GM12878 (cell line): ENCODE results near the gene GREM1. TPM values are rescaled to one million over a fixed set of nuclear protein-coding genes. Genes with fewer than 3 reads are reported as not detected.

Experiments used
- ATAC-seq: fragments of 200-7000 bp; cut with Tn5 transposase; 3 replicates; pipeline ENCODE4 v1.9.1; 2020; ENCODE audit warnings: mild to moderate bottlenecking, moderate library complexity
- BruUV-seq: library from RNA; stranded (reverse); fragments of 400-500 nt; replicated peaks from 2 replicates; lab custom pipeline; 2021; lab: Mats Ljungman, UMichigan
- CTCF ChIA-PET: fragments of 300-600 bp; sonication (Branson Sonifier 250); formaldehyde crosslinking; extraction: SDS; loops from one replicate; lab custom pipeline; 2021; ENCODE audit warnings: inconsistent platforms; lab: Yijun Ruan, JAX
- POLR2A ChIA-PET: fragments of 350-600 bp; formaldehyde crosslinking; extraction: SDS; loops from one replicate; lab custom pipeline; 2021; ENCODE audit warnings: inconsistent platforms; lab: Charles Lee
- RAD21 ChIA-PET: fragments of 300-600 bp; sonication (Branson Sonifier 250); formaldehyde crosslinking; loops from one replicate; lab custom pipeline; 2023; ENCODE audit warnings: antibody characterized with exemption; ENCODE audit not compliant: unreplicated experiment; lab: Charles Lee
- SMC1A ChIA-PET: fragments of 300-600 bp; sonication (Branson Sonifier 250); formaldehyde crosslinking; loops from one replicate; lab custom pipeline; 2023; ENCODE audit not compliant: unreplicated experiment, uncharacterized antibody; lab: Charles Lee
- DNase-seq: peaks from one replicate; pipeline ENCODE4 v3.0.0-alpha.2; 2011; ENCODE audit warnings: low read depth, low spot score
- FAIRE-seq: peaks from 3 replicates; lab custom pipeline; 2011; peaks lifted over from hg19 to GRCh38; lab: Jason Lieb, UNC
- H2AFZ ChIP-seq: 2 replicates; pipeline ENCODE4 v1.6.0; 2011; ENCODE audit warnings: low read depth, low read length, control low read depth; ENCODE audit not compliant: control insufficient read depth
- H3K27ac ChIP-seq: 2 replicates; pipeline ENCODE4 v1.5.1; 2011; ENCODE audit warnings: control low read depth; ENCODE audit not compliant: control insufficient read depth, insufficient read depth
- H3K27me3 ChIP-seq, 2 experiments: replicated peaks in 1 of 2; 2 replicates each; pipeline versions ENCODE4 v1.6.0 to v1.6.1; 2011; ENCODE audit warnings: low read length in 1 of 2; ENCODE audit not compliant: control insufficient read depth in 2 of 2, insufficient read depth in 2 of 2
- H3K36me3 ChIP-seq, 2 experiments: 2 replicates each; pipeline ENCODE4 v1.5.1; 2011; ENCODE audit warnings: low read length in 1 of 2; ENCODE audit not compliant: control insufficient read depth in 2 of 2, insufficient read depth in 2 of 2
- H3K4me1 ChIP-seq: 2 replicates; pipeline ENCODE4 v1.6.1; 2011; ENCODE audit warnings: mild to moderate bottlenecking, low read length, moderate library complexity, mixed read lengths; ENCODE audit not compliant: control insufficient read depth, insufficient read depth
- H3K4me2 ChIP-seq: 2 replicates; pipeline ENCODE4 v1.6.0; 2011; ENCODE audit warnings: control low read depth; ENCODE audit not compliant: control insufficient read depth, insufficient read depth
- H3K4me3 ChIP-seq: fragments of 200-600 bp; sonication (generic); 2 replicates; pipeline ENCODE4 v1.5.1; 2016
- H3K79me2 ChIP-seq: 2 replicates; pipeline ENCODE4 v1.6.0; 2011; ENCODE audit warnings: low read length; ENCODE audit not compliant: control insufficient read depth, insufficient read depth
- H3K9ac ChIP-seq: 2 replicates; pipeline ENCODE4 v1.8.0; 2011; ENCODE audit warnings: low read length, control low read depth, mixed read lengths; ENCODE audit not compliant: control insufficient read depth, insufficient read depth
- H3K9me3 ChIP-seq: replicated peaks from 3 replicates; pipeline ENCODE4 v1.5.1; 2011; ENCODE audit warnings: mild to moderate bottlenecking, low read length; ENCODE audit not compliant: control insufficient read depth, insufficient read depth
- H4K20me1 ChIP-seq: 2 replicates; pipeline ENCODE4 v1.6.0; 2011; ENCODE audit not compliant: control insufficient read depth, insufficient read depth
- BCL11A ChIP-seq: IDR thresholded peaks from 2 replicates; pipeline ENCODE4 v1.6.1; 2011; ENCODE audit warnings: low read depth, low read length
- CEBPZ ChIP-seq: fragments of 150-350 bp; IDR thresholded peaks from 2 replicates; pipeline ENCODE4 v1.6.1; 2016; ENCODE audit warnings: low read depth, low read length
- CREM ChIP-seq: IDR thresholded peaks from 2 replicates; pipeline ENCODE4 v1.6.1; 2014; ENCODE audit warnings: antibody characterized with exemption, low read depth
- MTA3 ChIP-seq: IDR thresholded peaks from 2 replicates; pipeline ENCODE4 v1.6.1; 2012; ENCODE audit warnings: low read length, inconsistent platforms, borderline replicate concordance
- RB1 ChIP-seq: fragments of 450-650 bp; formaldehyde crosslinking; IDR thresholded peaks from 2 replicates; pipeline ENCODE4 v1.6.1; 2017; ENCODE audit warnings: mild to moderate bottlenecking, borderline replicate concordance
- SMAD5 ChIP-seq: IDR thresholded peaks from 2 replicates; pipeline ENCODE4 v1.6.1; 2016; ENCODE audit warnings: antibody characterized with exemption, low read depth
- SREBF1 ChIP-seq: IDR thresholded peaks from 2 replicates; pipeline ENCODE4 v1.6.1; 2012; ENCODE audit warnings: mild to moderate bottlenecking, low read length
- STAT1 ChIP-seq: fragments of 450-650 bp; conservative IDR thresholded peaks from 2 replicates; pipeline ENCODE4 v1.6.1; 2014; ENCODE audit warnings: antibody characterized with exemption, mild to moderate bottlenecking
- WRNIP1 ChIP-seq: IDR thresholded peaks from 2 replicates; pipeline ENCODE4 v1.6.1; 2011; ENCODE audit warnings: low read depth, low read length, improper control_type of control experiment, borderline replicate concordance
- WGBS: methylation state at CpG from one replicate; pipeline ENCODE4 v1.1.6; 2016; ENCODE audit warnings: low lambda C conversion rate; ENCODE audit not compliant: insufficient replicate concordance, insufficient coverage; ENCODE audit errors: missing lambda C conversion rate; 5-methylcytosine and 5-hydroxymethylcytosine counted together
- in situ Hi-C: fragments of 300-500 bp; cut with MboI; formaldehyde crosslinking; loops from 9 replicates; pipeline ENCODE4 v1.14.3; 2018; ENCODE audit warnings: mixed read lengths
- intact Hi-C: fragments of 100-400 bp; cut with micrococcal nuclease; formaldehyde crosslinking; loops from one replicate; pipeline ENCODE4 v1.14.2; 2022; ENCODE audit not compliant: unreplicated experiment
- polyA plus RNA-seq, 11 experiments: library from polyadenylated mRNA; depleted of rRNA in 4 of 11; unstranded in 6 of 11; stranded (reverse) in 5 of 11; fragments of >200 nt; fragmentation: Nextera tagmentation in 4 of 11; fragmentation: Illumina TruSeq in 1 of 11; extraction: Ambion mirVana in 4 of 11; extraction: Trizol in 1 of 11; gene quantifications; 1 replicate in 1 of 11; 2 replicates in 10 of 11; pipeline versions ENCODE4 v1.2.1 to v1.2.3, GENCODE V29; 2011 to 2016; ENCODE audit warnings: inconsistent platforms in 2 of 11, missing spikeins in 2 of 11, low read depth in 1 of 11
- total RNA-seq, 4 experiments: library from RNA; depleted of rRNA in 3 of 4; stranded (reverse); fragments of >200 nt in 3 of 4; fragmentation: Illumina TruSeq in 1 of 4; extraction: Trizol in 1 of 4; gene quantifications; 2 replicates each; pipeline versions ENCODE4 v1.2.1 to v1.2.3, GENCODE V29; 2013 to 2021
- TF ChIP-seq, protein P1 (sequence below): fragments of 450-650 bp; IDR thresholded peaks from 2 replicates; pipeline ENCODE4 v1.6.1; 2018; ENCODE audit warnings: borderline replicate concordance, mild to moderate bottlenecking; ENCODE audit not compliant: partially characterized antibody
- TF ChIP-seq, protein P2 (sequence below): IDR thresholded peaks from 2 replicates; pipeline ENCODE4 v1.6.1; 2012; ENCODE audit warnings: low read depth, low read length, improper control_type of control experiment

Gene GREM1
- total and polyA plus RNA-seq, 10 of the 15 experiments (the other 5 are each of a cell fraction or from before 2014, with no cell fraction given) = 0.08 to 0.36 (median 0.08) TPM; not detected in 7

- no peak overlapping the region for H3K9ac ChIP-seq
- BruUV-seq = no TSS peak
- H3K4me1 ChIP-seq = no peaks in the 10 kb centered on the region
- H3K27ac ChIP-seq = no peak overlapping the region
- ChIA-PET POLR2A (no interaction called here), RAD21 (no interaction called here), CTCF (no interaction called here), SMC1A (no interaction called here)
- FAIRE-seq (no peak), DNase-seq (no peak), ATAC-seq (no peak)
- WGBS = 26% methylated on average over 3 of the region's 3 CpGs
- intact Hi-C loops (no loop called here), in situ Hi-C loops (no loop called here)
- H3K9me3 ChIP-seq = no peaks in the 10 kb centered on the region
- no peak overlapping the region for H3K4me3 ChIP-seq
- no peaks in the 10 kb centered on the region for H3K79me2 ChIP-seq
- no peaks in the 10 kb centered on the region for H4K20me1 ChIP-seq
- no peak overlapping the region for H3K4me2 ChIP-seq
- H2AFZ ChIP-seq = no peak overlapping the region
- H3K36me3 ChIP-seq = no peaks in the 10 kb centered on the region
- TF ChIP-seq, protein P1, sequence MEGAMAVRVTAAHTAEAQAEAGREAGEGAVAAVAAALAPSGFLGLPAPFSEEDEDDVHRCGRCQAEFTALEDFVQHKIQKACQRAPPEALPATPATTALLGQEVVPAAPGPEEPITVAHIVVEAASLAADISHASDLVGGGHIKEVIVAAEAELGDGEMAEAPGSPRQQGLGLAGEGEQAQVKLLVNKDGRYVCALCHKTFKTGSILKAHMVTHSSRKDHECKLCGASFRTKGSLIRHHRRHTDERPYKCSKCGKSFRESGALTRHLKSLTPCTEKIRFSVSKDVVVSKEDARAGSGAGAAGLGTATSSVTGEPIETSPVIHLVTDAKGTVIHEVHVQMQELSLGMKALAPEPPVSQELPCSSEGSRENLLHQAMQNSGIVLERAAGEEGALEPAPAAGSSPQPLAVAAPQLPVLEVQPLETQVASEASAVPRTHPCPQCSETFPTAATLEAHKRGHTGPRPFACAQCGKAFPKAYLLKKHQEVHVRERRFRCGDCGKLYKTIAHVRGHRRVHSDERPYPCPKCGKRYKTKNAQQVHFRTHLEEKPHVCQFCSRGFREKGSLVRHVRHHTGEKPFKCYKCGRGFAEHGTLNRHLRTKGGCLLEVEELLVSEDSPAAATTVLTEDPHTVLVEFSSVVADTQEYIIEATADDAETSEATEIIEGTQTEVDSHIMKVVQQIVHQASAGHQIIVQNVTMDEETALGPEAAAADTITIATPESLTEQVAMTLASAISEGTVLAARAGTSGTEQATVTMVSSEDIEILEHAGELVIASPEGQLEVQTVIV = no peak
- no peak for TF ChIP-seq MTA3
- no peak for TF ChIP-seq SREBF1
- no peak for TF ChIP-seq SMAD5
- TF ChIP-seq BCL11A = no peak
- TF ChIP-seq, protein P2, sequence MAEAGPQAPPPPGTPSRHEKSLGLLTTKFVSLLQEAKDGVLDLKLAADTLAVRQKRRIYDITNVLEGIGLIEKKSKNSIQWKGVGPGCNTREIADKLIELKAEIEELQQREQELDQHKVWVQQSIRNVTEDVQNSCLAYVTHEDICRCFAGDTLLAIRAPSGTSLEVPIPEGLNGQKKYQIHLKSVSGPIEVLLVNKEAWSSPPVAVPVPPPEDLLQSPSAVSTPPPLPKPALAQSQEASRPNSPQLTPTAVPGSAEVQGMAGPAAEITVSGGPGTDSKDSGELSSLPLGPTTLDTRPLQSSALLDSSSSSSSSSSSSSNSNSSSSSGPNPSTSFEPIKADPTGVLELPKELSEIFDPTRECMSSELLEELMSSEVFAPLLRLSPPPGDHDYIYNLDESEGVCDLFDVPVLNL = no peak
- no peak for TF ChIP-seq CREM
- no peak for TF ChIP-seq RB1
- no peak for TF ChIP-seq CEBPZ
- no peak for TF ChIP-seq WRNIP1
- no peak for TF ChIP-seq STAT1
- no peaks in the 10 kb centered on the region; a peak in 2 of 4 replicates for H3K27me3 ChIP-seq
These were observed 64.0 kb downstream of the GREM1 start for GRCh38 chr15:32781781-32782180.
